ENCODE data around the gene INPP5A.

Gene INPP5A

DNA sequence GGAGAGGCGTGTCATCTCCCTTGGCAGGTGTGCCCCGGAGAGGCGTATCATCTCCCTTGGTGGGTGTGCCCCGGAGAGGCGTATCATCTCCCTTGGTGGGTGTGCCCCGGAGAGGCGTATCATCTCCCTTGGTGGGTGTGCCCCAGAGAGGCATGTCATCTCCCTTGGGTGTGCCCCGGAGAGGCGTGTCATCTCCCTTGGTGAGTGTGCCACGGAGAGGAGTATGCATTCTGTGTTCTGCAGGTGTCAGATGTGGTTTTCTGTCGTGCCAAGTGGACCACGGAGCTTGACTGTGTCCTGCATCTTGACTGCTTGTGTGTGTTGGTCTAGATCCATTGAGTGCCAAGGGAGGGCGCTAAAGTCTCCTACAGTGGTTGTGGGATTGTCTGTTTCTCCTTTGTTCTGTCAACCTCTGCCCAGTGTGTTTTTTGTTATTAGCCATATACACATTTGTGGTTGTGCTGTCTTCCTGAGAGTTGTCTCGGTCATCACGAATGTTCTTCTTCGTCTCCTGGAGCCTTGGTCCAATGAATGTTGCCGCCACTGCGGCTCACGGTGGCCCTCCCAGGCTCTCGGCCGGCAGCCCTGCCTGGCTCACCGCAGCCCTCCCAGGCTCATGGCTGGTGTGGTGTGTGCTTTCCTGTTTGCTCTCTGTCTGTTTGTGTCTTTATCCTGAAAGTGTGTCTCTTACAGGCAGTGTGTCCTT, 96.8 kb downstream of the INPP5A start:
- no peak for DNase-seq

DNA sequence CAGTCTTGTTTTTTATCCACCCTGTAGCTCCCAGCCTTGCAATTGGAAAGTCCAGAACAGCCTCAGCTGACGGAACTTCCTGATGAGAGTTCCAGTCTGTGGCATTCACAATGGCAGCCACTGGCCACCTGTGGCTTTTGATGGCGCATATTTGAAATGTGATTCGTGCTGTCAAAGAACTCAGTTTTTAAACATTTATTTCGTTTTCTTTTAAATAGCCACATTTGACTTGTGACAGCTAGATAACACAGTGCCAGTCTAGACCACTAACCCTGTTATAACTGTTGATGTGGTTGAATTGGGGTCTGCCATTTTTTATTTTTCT, 97.3 kb downstream of the INPP5A start:
- no peak for DNase-seq

DNA sequence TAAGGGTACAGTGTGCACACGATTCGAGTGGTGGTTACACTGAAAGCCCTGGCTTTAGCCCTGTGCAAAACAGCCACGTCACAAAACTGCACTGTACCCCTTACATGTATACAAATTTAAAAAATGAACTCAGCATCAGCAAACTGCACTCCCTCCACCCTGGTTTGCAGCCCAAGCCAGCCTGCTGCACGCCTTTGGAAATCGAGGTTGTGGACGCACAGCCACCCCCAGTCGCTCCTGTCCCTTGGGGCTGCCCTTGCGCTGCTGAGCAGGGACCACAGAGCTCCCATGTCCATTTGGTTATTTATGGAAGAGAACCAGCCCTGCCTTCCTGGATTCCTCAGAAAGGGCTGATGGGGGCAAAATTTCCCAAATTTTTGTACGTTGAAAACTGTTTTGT, 98.8 kb downstream of the INPP5A start:
- DNase-seq: no peak

DNA sequence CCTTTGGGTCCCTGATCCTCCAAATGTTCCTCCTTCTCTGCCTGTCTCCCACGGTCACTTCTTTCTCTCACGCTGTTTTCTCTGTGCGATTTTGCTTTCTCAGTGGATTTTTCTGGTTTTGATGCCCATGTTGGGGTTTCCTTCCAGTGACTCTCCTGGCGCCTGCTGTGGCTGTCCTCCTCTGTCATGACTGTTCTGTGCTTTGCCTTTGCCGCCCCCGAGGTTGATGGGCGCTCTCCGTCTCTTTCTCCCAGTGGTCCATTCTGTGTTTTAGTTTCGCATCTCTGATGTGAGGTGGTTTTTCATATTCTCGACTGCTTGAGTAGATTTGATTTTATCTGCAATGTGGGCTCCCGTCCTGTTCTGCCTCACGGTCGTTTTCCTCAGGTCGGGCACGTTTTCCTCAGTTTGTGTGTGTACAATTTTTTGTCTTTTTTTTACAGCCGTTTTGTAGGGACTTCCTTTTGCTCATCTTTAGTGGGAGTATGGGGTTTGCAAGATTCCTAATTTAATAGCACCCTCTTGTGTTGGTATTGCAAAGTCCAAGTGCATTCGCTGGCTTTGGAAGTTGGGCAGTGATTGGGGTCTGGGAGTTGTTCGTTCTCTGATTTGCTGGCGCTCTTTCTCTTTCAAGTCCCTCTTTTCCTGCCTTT, 100.0 kb downstream of the INPP5A start:
- DNase-seq: no peak

DNA sequence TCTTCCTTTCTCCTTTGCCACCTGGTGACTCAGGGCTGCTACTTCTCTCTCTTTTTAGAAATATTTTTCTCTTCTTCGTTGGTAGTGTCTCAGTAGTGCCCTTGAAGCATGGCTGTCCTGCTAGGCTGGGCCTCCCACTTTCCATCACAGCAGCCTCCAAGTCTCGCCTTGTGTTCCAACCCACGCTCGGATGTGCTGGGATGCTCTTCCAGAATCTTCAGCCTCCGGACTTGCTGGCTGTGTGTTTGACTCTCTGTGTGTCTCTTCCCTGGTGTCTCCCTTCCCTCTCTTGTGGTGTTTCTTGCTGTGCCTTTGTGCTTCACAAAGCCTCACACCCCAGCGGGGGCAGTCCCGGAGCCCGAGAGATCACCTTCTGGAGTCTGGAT, 100.5 kb downstream of the INPP5A start:
- DNase-seq: no peak

DNA sequence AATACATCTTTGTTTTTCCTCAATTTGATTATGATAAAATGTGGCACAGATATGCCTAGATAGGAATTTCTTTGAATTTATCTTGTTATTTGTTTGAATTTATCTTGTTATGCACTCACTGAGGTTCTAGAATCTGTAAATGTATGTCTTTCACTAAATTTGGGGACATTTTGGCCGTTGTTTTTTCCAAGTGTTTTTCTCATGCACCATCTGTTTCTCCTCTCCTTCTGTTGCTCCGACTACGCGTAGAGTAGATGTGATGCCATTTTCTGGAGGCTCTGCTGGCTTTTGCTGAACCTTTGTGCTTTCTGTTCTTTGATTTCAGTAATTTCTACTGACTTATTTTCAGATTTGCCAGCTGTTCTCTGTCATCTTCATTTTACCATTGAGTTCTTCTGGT, 101.9 kb downstream of the INPP5A start:
- no peak for DNase-seq

DNA sequence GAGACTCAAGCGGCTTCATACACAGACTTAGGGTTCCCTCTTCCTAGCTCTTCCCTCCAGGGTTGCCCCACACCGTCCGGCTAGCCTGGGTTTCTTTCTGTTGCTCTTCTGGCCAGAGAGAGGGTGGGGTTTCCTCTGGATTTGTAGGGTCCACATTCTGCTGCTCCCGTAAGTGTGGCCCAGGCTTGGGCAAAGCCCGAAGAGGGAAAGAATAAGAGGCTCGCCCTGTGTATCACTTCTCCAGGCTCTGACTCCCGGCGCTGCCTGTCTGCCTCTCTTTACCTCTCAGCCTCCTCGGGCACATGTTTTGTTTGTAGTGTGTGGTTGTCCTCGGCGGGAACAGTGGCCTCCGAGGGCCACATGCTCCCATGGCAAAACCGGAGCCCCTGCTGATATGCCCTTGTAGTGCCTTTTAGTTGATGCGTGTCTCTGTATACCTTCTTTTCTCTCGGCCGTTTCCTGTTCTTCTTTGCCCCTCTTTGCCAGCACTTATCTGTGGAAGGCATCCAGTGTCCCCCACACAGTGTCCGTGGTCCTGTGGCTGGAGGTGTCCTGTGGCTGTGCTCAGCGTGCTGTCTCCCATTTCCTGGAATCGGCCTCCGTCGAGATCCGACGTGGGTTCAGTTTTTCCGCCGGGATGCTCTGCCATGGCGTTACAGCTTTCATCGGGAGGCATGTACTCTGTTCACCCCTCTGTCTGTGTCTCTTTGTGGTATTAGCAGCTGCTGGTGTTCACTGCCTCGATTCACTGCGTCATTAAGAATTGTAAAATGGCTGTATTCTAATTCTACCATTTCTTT, 102.9 kb downstream of the INPP5A start:
- DNase-seq: no peak

DNA sequence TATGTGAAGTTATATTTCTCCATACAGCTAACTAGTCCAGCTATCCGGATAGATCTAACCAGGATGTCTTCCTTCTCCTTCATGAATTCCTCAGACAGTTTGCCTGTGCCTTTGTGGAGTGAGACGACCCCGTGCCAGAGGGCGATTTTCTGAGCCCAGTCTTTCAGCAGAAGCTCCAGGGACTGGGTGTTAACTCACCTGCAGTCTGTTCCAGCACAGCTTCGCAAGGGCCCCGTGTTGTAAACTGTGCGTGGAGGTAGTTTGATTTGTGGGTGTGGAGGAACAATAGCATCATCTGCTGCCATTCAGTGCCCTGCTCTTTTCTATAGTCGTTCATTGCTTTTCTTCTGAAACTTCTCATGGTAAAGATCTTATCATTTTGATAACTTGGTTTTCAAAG, 103.8 kb downstream of the INPP5A start:
- DNase-seq: no peak

DNA sequence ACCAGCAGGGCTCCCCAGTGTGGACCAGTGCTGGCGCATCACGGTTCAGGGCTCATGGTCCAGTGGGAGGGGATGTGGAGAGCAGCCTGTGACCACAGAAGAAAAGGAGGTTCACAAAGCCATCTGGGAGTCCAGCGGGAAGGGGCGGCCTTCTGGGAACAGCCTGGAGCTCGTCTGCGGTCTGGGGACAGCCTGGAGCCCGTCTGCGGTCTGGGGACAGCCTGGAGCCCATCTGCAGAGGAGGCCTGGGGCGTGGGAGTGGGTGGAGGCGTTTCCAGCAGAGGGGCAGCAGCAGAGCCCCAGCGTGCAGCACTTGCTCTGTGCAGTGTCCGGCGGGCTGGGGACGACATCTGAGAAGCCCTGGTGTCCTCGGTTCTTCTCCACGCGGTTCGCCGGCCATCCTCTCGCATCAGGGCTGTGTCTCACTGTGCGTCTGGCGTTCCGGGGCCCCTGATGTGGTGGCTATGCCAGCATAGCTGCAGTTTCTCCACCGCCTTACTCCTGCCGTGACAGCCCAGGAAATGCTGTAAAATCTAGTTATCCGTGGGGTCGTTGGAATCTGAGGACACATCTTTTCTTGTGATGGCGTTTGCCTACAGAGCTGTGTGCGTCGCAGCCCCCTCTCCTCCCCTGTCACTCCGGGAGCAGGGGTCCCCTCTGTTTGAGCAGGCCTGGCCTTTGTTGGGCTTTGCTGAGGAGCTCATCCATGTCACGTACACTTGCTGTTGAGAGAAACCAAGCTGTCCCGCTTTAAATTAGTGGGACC, 104.6 kb downstream of the INPP5A start:
- no peak for DNase-seq

DNA sequence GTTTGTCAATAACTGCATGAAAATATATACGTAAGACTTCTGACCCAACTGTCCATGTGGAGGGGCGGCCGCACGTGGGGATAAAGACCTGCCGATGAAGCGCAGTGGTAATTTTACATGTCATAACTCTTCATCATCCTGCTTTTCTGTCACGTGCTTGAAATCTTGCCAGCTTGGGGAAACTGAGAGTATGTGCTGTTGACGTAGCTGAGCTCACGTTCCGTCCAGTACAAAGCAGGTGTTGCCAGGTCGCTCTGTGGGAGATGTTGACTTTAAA, 105.1 kb downstream of the INPP5A start:
- DNase-seq: no peak

DNA sequence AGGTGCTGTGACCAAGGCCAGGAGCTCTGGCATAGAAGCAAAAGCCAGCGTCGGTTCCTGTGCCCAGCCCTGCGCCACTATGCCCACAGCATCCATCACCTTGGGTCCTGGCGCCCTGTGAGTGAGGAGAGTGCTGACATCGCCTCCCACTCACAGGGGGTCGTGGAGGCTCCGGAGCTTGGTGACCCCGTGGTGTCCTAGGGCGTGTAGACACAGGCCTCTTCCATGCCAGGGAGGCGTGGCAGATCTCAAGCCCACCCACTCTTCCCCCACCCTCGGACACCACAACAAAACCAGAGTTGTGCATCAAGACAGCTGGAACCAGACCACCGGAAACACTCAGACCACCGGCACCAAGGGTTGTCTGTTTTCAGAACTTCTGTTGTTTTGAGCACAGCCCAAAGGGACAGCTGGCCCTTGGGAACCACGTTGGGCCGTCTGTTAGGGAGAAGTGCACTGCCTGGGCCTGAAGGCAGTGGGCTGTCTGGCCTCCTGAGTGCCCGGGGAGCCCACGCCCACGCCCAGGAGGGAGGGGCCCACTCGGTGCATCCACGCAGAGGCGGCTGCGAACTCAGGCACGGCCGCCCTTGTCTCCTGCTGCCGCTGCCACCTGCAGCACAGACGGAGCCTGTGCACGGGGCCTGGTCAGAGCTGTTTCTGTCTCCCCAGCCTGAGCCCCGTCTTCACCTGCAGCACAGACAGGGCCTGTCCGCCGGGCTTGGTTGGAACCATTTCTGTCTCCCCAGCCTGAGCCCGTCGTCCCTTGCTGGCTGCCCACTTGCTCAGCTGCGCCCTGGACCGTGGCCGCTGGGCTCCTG, 106.3 kb downstream of the INPP5A start:
- DNase-seq: no peak

DNA sequence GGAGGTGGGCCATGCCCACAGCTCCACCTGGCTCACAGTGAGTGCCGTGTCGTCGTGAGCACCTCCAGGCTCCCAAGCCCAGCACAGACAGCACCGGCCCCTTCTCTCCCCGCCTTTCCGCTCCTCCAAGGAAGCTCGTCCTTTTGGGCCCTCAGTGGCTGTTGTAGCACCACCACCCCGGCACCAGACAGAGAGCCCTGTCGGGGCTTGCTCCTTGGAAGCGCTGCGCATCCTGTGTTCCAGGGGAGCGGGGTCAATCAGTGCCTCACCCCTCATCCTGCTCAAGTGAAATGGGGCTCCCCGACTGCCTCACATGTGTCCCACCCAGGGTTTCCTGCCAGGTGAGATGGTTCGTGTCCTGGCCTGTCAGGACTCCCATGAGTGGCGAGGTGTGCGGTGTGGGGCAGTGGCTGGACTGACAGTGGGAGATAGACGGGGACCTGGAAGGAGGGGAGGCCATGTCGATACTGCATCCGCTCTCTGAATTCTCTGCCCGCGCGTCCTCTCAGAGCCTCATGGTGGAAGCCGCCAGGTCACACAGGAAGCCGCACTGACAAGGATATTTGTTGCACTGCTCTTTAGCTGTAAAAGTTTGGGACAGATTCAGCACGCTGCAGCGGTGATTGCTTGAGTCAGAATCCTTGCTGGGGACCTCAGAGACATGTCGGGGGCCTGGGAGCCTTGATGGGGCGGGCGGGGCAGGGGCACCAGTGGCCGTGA, 107.1 kb downstream of the INPP5A start:
- DNase-seq: no peak

DNA sequence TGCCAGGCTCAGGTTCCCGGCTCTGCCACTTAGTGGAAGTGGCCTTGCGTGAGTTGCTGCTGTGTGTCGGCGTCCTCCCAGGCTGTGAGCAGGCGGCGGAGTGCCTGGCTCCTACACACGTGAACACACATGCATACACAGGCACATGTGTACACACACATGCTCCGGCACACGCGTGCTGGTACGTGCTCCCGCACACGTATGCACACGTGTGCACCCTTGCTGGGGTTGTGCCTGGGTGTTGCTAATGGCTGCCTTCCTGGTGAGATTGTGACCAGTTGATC, 107.6 kb downstream of the INPP5A start:
- no peak for DNase-seq

DNA sequence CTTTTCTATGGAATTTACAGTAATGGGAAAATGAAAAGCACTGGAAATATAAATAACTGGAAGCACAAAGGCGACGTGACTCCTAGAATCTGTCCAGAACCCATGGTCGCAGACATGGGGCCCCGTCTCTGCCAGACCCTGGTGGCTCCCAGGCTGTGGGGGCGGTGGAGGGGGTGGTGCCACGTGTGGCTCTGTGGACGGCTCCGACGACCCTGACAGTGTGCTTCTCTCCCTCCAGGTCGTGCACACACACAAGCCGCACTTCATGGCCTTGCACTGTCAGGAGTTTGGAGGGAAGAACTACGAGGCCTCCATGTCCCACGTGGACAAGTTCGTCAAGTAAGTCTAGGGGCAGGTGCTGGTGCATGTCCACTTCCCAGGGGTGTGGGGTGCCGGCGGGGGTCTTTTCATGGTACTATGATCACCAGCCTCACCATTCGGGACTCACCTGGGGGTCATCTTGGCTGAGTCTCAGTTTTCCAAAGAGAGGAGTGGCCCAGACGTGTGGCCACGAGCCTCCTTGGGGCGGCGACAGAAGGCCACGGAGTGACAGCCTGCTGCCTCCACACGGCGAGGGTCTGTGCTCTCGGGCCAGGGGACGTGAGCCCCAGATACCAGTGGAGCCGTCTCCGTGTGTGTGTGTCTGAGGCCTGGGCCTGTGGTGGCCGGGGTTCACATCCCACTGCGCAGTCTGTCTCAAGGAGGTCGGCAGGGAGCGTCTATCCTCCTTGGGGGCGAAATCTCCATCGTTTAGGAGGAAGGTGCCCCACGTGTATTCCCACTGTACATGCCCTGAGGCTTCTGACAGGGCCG, 108.2 kb downstream of the INPP5A start:
- DNase-seq: no peak

DNA sequence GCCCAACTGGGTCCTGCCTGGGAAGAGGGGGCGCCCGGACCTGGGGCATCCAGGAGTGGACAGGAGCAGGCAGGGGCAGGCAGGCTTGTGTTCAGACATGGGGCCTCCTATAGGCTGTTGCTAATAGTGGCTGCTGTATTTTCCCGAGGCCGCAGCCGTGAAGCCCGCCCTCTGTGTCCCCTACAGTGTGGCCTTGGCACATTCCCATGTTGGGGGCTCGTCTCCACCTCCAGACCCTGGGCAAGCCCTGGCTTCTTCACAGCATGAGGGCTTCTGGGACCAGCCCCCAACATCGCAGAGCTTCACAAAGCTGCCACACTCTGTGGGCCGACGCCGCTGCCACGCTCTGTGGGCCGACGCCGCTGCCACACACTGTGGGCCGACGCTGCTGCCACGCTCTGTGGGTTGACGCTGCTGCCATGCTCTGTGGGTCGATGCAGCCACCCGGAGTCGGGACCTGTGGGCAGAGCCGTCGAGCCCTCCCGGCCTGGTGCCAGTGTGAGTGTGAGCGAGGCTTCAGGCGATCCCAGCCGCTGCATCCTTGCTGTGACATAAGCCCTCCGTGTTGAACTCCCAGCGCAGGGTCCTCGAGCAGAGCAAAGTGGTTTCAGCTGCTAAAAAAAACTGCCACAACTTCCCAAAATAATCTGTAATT, 109.0 kb downstream of the INPP5A start:
- DNase-seq: no peak

DNA sequence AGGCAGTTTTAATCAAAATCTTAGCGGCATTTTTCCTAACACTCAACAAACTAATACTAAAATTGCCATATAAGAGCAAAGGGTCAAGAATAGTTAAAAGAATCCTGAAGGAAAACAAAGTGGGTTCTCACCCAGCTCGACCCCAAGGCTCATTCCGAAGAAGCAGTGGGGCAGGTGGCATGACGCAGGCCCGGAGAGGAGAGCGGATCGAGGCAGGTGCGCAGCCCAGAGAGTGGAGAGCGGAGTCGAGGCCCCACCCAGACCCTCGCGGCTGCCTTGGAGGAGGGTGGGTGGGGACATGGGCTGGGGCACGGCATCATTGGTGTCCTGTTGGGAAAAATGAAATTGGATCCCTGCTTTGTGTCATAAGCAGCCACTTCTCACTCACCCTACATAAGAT, 109.8 kb downstream of the INPP5A start:
- no peak for DNase-seq

DNA sequence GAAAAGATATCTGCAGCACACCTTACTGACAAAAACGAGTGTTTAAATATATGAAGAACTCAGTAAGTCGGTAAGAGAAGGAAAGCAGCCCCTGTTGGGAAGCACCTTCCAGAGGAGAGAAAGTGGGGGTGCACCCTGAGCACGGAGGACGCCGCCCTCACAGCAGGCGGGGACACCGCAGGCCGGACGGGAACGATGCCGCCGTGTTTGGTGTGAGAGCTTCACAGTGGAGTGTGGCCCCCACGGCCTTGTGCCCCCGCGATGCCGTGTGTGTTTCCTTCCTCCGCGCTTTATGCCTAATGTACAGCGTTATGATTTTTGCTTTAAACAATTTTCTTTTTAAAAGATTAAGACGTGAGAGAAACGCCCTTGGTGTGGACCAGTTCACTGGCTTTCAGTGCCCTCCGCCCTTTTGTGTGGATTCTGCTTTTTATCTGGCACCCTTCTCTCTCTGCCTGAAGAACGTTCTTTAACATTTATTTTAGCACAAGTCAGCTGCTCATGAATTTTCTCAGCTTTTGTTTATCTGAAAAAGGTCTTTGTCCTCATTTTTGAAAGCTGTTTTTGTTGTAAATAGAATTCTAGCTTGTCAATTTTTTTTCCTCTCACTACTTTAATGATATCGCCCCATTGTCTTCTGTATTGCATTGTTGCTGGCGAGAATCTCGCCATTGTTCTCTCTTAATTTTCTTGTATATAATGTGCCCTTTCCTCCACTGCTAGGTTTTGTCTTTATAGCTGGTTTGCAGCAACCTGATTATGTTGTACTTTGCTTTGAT, 110.7 kb downstream of the INPP5A start:
- no peak for DNase-seq

DNA sequence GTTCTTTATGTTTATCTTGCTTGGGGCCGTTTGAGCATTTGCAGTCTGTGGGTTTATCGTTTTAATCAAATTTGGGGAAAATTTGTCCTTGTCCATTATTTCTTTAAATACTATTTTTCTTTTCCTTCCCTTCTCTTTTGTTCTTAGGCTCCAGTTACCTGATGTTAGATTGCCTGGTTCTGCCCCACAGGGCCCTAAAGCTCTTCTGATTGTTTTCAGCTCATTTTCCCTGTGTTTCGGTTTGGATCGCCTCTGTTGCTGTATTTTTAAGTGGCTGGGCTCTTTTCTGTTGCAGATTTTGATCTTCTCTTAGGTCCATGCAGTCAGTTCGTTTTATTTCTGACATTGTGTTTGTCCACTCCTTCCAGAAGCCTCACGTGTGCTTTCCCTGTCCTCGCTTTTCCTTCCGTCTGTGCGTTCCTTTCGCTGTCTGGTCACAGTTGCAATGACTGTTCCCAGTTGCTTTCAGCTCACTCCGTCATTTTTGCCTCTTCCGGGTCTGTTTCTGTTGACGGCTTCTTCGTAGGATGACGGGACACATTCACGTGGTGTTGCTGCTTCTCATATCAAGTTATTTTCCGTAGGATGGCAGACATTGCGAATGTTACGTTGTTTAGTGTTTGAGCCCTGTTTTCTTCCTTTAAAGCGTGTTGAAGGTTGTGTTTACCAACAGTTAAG, 111.4 kb downstream of the INPP5A start:
- DNase-seq: no peak

DNA sequence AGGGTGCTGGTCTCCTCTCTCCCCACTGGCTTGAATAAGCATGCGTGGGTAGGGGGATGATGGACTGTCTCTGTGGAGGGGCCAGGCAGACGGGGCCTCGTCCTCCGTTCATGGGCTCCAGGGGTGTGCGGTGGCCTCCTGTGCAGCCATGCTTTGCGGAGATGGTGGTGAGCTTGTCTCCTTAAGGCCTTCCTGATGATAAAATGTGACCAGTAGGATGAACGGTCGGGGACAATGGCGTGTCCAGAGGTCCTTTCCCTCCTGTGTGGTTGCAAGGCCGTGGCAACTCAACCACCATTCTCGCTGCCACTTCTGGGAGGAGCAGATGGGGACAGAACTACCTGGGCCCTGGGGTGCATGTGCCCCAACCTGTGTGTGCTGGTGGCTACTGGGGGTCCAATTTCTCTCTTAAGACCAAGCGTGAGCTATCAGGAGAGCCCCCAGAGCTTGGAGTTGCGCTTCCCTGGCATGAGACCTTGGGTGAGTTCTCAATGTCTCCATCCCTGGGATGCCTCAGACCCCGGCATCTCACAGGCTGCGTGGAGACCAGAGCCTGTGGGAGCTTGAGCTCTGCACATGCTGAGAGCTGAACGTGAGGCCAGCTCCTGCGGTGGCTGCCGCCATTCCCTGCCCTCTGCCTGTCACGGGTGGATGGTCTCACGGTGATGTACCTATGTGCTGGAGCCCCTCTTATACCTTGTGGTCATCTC, 112.2 kb downstream of the INPP5A start:
- DNase-seq: no peak
